Measurements from ENCODE around the gene ZBTB39. TPM values are rescaled to one million over a fixed set of nuclear protein-coding genes. Genes with fewer than 3 reads are reported as not detected.
"Not testable (repeated sequence)": the region's sequence is repeated elsewhere in the genome, so short reads cannot be mapped to it uniquely, and the experiment has no call there.

ZBTB39 gene
- polyA plus RNA-seq, 3 donors = 12.8 to 14.0 (median 13.8) TPM

DNA sequence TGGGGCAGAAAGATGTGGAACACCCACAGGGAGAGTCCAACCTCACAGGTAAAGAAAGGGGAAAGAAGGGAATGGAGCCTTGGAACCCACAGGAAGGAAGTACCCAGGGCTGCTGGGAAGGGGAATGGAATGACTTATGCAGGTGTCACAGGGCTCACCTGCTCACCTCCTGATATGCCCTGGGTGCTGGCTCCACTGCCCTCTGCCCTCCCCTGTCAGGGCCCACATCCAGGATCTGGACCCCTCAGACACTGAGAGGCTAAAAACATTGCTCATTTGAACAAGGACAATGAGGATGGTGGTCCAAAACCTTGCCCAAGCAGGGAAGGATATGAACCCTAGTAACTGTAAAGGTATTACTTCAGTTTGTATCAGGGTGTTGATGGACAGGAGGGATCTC is 19.3 kb downstream of the ZBTB39 start:
- DNase-seq = no peak

DNA sequence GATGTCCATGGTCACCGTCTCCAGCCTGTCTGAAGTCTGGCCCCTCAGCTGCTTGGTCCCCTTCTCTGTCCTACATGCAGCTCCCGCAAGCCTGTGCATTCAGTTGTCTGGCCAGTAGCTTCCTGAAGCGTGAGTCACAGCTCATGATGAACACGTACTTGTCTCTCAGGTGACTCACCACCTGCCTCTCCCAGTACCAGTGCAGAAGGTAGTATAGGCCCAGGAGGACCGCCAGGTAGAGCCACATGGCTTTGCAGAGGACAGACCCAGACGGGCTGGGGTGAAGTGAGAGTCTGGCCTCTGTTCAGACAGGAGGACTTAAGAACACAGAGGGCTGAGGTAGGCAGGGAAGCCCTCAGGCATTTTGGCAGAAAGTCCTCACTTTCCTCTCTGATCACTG is 20.6 kb downstream of the ZBTB39 start:
- DNase-seq = not testable (repeated sequence)

DNA sequence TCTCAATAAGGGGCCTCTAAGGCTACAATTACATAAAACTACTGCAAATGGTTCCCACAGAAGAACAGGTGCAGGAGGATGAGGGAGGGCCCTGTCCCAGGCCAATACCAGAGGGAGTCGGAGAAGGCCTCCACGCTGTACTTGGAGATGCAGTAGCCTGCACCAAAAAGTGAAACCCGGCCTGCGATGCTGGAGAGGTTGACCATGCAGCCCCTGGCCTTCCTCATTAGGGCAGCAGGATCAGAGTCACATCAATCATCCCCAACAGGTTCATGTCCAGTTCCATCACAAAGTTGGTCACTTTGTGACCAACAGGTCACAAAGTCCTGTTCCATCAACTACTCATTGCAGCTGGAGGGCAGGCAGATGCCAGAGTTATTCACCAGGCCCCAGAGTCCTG is 23.0 kb downstream of the ZBTB39 start:
- no peak for DNase-seq

- DNase-seq = not testable (repeated sequence)
These were observed 23.6 kb downstream of the ZBTB39 start for GRCh38 chr12:56982578-56983236.

GRCh38 chr12:56980941-56981530 is 25.3 kb downstream of the ZBTB39 start:
- DNase-seq = no peak

DNA sequence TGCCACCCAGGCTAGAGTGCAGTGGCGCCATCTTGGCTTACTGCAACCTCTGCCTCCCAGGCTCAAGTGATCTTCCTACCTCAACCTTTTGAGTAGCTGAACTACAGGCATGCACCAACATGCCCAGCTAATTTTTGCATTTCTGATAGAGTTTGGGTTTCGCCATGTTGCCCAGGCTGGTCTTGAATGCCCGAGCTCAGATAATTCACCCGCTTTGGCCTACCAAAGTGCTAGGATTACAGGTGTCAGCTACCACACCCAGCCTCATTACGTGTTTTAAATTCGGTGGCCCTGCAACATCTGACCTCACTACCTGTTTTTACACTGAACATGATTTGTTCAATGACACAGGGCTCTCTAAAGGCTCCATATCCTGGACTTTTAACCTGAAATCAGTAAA is 26.1 kb downstream of the ZBTB39 start:
- DNase-seq = no peak

DNA sequence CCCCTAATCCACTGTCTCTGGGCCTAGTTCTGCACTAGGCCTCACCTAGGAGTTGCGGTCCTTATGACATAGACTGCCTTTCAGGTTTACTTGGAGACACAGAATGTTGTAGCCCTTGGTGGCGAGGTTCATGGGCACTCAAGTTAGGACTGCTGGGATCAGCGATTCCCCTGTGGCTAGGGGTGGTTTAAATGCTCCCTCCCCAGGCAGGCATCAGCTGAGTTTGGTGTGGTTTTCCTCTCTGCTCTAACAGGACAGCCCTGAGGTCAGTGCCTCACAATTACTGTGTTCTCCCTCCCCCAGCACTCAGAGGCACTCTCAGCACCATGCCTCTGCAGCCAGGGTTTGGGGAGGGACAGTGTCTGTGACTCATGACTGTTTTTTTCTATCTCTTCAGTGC is 26.7 kb downstream of the ZBTB39 start:
- no peak for DNase-seq

DNA sequence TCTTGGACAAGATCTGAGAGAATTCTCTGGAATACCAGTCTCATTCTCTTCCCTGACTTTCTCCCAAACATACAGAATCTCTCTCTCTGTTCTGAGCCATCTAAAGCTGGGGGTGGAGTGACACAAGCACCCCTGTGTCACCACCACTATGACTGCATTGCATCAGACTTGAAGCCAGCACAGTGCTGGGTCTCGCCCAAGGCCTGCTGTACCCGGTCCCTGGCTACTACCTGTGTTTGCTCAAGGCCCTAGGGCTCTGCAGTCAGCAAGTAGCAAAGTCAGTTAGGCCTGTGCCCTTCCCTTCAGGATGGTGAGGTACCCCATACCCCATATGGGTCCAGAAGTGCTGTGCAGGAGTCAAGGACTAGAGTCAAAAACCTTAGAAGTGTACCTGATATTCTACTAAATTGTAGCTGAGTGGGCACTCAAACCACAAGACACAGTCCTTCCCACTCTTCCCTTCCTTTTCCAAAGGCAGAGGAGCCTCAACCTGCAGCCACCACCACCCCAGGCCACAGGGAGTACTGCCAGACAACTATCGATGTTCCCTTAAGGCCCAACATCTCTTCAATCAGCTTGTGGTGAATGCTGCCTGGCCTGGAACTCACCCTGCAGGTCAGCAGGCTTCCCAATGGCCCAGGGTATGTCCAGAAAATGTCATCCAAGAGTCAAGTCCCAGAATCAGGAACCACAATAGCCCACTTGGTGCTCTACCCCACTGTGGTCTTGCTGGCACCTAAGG is 27.8 kb downstream of the ZBTB39 start:
- no peak for DNase-seq

DNA sequence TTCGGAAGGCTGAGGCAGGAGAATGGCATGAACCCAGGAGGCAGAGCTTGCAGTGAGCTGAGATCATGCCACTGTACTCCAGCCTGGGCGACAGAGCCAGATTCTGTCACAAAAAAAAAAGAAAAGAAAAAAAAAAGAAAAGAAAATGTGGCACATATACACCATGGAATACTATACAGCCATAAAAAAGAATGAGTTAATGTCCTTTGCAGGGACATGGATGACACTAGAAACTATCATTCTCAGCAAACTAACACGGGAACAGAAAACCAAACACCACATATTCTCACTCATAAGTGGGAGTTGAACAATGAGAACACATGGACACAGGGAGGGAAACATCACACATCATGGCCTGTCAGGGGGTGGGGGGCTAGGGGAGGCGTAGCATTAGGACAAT is 29.0 kb downstream of the ZBTB39 start:
- not testable (repeated sequence) for DNase-seq

DNA sequence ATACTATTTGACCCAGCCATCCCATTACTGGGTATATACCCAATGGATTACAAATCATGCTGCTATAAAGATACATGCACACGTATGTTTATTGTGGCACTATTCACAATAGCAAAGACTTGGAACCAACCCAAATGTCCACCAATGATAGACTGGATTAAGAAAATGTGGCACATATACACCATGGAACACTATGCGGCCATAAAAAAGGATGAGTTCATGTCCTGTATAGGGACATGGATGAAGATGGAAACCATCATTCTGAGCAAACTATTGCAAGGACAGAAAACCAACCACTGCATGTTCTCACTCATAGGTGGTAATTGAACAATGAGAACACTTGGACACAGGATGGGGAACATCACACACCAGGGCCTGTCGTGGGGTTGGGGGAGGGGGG is 32.1 kb downstream of the ZBTB39 start:
- DNase-seq = not testable (repeated sequence)

DNA sequence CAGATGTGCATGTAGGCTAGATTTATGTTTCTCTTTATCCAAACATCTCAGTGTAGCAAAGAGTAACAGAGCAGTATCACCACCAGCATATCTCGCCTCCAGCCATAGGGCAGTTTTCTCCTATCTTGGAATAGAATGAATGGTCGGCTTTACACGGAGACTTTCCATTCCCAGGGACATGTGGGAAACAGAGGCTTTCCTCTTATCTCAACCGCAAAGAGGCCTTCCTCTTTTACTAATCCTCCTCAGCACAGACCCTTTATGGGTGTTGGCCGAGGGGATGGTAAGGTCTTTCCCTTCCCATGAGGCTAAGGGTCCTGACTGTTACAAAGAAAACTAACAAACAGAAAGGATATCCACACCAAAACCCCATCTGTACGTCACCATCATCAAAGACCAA is 37.4 kb downstream of the ZBTB39 start:
- not testable (repeated sequence) for DNase-seq

DNA sequence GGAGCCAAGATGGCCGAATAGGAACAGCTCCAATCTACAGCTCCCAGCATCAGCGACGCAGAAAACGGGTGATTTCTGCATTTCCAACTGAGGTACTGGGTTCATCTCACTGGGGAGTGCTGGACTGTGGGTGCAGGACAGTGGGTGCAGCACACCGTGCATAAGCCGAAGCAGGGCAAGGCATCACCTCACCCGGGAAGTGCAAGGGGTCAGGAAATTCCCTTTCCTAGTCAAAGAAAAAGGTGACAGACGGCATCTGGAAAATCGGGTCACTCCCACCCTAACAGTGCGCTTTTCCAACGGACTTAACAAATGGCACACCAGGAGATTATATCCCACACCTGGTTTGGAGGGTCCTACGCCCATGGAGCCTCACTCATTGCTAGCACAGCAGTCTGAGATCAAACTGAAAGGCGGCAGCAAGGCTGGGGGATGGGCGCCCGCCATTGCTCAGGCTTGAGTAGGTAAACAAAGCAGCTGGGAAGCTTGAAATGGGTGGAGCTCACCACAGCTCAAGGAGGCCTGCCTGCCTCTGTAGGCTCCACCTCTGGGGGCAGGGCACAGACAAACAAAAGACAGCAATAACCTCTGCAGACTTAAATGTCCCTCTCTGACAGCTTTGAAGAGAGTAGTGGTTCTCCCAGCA is 40.2 kb downstream of the ZBTB39 start:
- DNase-seq = not testable (repeated sequence)

- DNase-seq = not testable (repeated sequence)
These were observed 41.2 kb downstream of the ZBTB39 start for GRCh38 chr12:56965124-56965523.

DNA sequence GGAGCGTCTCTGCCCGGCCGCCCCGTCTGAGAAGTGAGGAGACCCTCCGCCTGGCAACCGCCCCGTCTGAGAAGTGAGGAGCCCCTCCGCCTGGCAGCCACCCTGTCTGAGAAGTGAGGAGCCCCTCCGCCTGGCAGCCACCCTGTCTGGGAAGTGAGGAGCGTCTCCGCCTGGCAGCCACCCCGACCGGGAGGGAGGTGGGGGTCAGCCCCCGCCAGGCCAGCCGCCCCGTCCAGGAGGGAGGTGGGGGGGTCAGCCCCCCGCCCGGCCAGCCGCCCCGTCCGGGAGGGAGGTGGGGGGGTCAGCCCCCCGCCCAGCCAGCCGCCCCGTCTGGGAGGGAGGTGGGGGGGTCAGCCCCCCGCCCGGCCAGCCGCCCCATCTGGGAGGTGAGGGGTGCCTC is 42.8 kb downstream of the ZBTB39 start:
- not testable (repeated sequence) for DNase-seq

DNA sequence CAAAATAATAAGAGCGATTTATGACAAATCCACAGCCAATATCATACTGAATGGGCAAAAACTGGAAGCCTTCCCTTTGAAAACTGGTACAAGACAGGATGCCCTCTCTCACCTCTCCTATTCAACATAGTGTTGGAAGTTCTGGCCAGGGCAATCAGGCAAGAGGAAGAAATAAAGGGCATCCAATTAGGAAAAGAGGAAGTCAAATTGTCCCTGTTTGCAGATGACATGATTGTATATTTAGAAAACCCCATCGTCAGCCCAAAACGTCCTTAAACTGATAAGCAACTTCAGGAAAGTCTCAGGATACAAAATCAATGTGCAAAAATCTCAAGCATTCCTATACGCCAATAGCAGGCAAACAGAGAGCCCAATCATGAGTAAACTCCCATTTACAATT is 44.1 kb downstream of the ZBTB39 start:
- DNase-seq = not testable (repeated sequence)

- no peak for DNase-seq
These were observed 47.9 kb downstream of the ZBTB39 start for GRCh38 chr12:56958422-56958821.

- no peak for DNase-seq
These were observed 48.9 kb downstream of the ZBTB39 start, which contains the start of gene RDH16 for GRCh38 chr12:56957229-56958052. RDH16 (minus strand) TSS chr12:56957608; CDS start chr12:56957462, 146 bp downstream.

DNA sequence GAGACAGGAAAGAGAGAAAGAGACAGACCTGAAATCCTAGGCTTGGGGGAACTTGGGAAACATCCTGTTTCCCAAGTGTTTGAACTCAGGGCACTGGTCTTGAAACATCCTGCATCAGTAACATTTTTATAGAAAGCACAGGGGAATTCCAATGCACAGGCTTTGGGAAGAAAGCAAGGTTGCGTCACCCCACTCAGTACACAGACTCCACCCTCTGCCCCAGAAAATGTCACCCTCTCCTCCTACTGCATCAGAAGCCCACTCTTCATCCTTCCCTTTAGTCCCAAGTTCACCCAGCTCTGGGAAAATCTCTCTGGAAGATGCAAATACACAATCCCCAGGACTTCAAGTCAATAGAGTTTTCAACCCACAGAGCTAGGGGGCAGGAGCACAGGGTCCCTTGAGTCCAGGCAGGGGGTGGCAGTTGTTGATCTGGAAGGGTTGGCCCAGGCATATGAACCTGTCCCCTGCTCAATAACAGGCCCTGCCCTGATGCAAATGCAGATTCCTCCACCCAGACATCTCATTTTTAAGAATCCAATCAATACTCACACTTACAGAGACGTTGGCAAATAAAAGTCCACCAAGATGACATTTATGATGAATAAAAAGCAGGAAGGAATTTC is 50.6 kb downstream of the ZBTB39 start:
- no peak for DNase-seq

DNA sequence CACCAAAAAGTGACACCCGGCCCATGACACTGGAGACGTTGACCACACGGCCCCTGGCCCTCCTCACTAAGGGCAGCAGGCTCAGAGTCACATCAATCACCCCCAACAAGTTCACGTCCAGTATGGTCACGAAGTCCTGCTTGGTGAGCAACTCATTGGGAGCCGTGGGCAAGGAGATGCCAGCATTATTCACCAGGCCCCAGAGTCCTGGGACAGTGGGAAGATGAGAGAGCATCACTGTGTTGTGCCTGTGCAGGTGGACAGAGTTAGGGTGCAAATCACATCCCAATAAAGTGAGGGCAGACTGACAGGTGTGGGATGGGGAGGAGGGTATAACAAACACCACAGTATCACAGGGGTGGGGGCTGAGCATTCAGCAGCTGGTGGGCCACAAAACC is 51.4 kb downstream of the ZBTB39 start:
- no peak for DNase-seq

DNA sequence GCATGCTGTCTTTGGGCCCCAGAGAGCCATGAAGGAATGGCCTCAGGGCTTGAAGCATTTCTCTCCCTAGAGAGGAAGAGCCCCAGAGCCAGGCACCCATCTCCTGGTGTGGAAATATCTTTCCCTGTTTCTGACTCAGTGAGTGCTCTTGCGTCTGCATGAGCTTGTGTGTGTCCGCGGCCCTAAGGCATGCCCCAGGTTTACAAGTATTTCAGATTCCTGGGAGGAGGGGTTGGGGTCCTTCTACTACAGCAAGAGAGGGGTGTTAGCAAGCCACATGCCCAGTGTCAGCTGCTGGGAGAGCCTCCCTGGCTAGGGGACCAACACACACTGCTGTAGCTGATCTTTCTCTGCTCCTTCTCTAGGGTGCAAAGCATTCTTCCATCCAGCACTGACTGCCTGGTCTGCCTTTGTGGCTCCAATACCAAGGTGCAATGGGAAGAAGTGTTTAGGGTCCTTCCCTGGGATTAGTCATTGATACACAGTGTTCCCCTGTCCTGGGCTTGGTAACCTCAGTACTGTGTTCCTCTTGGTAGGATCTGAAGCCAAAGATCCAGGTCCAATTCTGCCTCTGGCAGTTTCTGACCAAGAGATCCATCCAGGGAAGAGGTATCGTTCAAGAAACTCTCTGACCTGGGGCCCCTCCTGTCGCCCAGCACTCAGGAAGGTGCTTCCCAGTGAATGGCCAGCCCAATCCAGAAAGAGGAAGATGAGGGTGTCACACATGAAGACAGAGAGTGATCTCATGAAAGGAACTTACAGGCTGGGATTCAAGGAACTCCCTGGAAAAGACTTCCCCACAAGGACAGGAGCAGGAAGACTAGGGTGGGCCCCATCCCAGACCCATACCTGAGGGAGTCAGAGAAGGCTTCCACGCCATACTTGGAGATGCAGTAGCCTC is 52.0 kb downstream of the ZBTB39 start:
- no peak for DNase-seq

All from renal pelvis (tissue), 4 donors.